ENCODE data around the gene GLUD2.

DNA sequence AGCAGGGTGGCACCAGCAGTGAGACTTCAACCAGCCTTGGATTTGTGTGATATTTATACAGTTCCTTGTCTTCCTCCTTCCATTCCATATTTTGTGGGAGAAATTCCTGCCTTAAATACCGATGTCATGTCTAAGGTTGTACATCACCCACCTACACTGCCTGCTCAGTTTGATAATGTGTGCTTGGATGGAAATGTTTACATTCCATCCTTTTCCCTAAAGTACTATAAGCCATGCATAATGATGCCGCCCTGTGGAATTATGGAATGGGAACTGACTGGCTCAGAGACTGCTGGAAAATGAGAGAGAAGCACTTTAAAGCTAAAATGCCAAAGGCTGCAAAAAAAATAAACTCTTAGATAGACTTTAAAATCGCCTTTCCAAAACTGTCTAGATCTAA, 11.3 kb upstream of the GLUD2 start:
- TF ChIP-seq, protein P1, sequence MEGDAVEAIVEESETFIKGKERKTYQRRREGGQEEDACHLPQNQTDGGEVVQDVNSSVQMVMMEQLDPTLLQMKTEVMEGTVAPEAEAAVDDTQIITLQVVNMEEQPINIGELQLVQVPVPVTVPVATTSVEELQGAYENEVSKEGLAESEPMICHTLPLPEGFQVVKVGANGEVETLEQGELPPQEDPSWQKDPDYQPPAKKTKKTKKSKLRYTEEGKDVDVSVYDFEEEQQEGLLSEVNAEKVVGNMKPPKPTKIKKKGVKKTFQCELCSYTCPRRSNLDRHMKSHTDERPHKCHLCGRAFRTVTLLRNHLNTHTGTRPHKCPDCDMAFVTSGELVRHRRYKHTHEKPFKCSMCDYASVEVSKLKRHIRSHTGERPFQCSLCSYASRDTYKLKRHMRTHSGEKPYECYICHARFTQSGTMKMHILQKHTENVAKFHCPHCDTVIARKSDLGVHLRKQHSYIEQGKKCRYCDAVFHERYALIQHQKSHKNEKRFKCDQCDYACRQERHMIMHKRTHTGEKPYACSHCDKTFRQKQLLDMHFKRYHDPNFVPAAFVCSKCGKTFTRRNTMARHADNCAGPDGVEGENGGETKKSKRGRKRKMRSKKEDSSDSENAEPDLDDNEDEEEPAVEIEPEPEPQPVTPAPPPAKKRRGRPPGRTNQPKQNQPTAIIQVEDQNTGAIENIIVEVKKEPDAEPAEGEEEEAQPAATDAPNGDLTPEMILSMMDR (IDR thresholded peaks at IDR 0.05), result no peak
- no peak for TF ChIP-seq POLR2A (IDR thresholded peaks at IDR 0.05)
